Smooth muscle cell (in vitro differentiated cells): ENCODE data around the gene AFG1L. TPM values are rescaled to one million over a fixed set of nuclear protein-coding genes. Genes with fewer than 3 reads are reported as not detected.
"Not testable (repeated sequence)": the region's sequence is repeated elsewhere in the genome, so short reads cannot be mapped to it uniquely, and the experiment has no call there.

Experiments
- DNase-seq: peaks from one replicate; lab custom pipeline; 2025; ENCODE audit not compliant: unreplicated experiment; lab: John Stamatoyannopoulos, UW
- H2AFZ ChIP-seq: fragments of 200-600 bp; sonication (generic); 2 replicates; pipeline ENCODE4 v1.6.0; 2016; ENCODE audit warnings: antibody characterized with exemption, low read depth, mild to moderate bottlenecking
- H3F3A ChIP-seq: fragments of 200-600 bp; sonication (generic); 2 replicates; pipeline ENCODE4 v1.6.0; 2017; ENCODE audit warnings: antibody characterized with exemption, low read depth
- H3K27ac ChIP-seq: fragments of 200-600 bp; sonication (generic); 2 replicates; pipeline ENCODE4 v1.5.1; 2016; ENCODE audit warnings: low read depth, mild to moderate bottlenecking
- H3K27me3 ChIP-seq: fragments of 200-600 bp; sonication (generic); 2 replicates; pipeline ENCODE4 v1.6.1; 2016; ENCODE audit warnings: low read depth, mild to moderate bottlenecking
- H3K36me3 ChIP-seq: fragments of 200-600 bp; sonication (generic); 2 replicates; pipeline ENCODE4 v1.5.1; 2016; ENCODE audit warnings: low read depth
- H3K4me1 ChIP-seq: fragments of 200-600 bp; sonication (generic); 2 replicates; pipeline ENCODE4 v1.5.1; 2016; ENCODE audit warnings: low read depth
- H3K4me2 ChIP-seq: fragments of 200-600 bp; sonication (generic); 2 replicates; pipeline ENCODE4 v1.6.0; 2016; ENCODE audit warnings: mild to moderate bottlenecking
- H3K4me3 ChIP-seq: fragments of 200-600 bp; sonication (generic); 2 replicates; pipeline ENCODE4 v1.5.1; 2016; ENCODE audit warnings: mild to moderate bottlenecking
- H3K79me2 ChIP-seq: fragments of 200-600 bp; sonication (generic); 2 replicates; pipeline ENCODE4 v1.6.0; 2016; ENCODE audit warnings: low read depth, mild to moderate bottlenecking
- H3K9ac ChIP-seq: fragments of 200-600 bp; sonication (generic); 2 replicates; pipeline ENCODE4 v1.6.0; 2016; ENCODE audit warnings: low read depth
- H3K9me3 ChIP-seq: fragments of 200-600 bp; sonication (generic); replicated peaks from 2 replicates; pipeline ENCODE4 v1.5.1; 2016; ENCODE audit warnings: low read depth
- H4K20me1 ChIP-seq: fragments of 200-600 bp; sonication (generic); 2 replicates; pipeline ENCODE4 v1.6.0; 2016; ENCODE audit warnings: low read depth
- WGBS: methylation state at CpG from one replicate; pipeline ENCODE4 v1.1.7; 2016; ENCODE audit warnings: low lambda C conversion rate; 5-methylcytosine and 5-hydroxymethylcytosine counted together
- polyA plus RNA-seq: library from polyadenylated mRNA; unstranded; fragments of >200 nt; fragmentation: Nextera tagmentation; extraction: Ambion mirVana; gene quantifications from 2 replicates; pipeline ENCODE4 v1.2.1, GENCODE V29; 2016
- total RNA-seq: library from RNA; depleted of rRNA; stranded (reverse); fragments of >200 nt; gene quantifications from 2 replicates; pipeline ENCODE4 v1.2.3, GENCODE V29; 2014
- TF ChIP-seq, protein P1 (sequence below): fragments of 200-600 bp; sonication (generic); IDR thresholded peaks from 2 replicates; pipeline ENCODE4 v1.5.1; 2017; ENCODE audit warnings: borderline replicate concordance, mild to moderate bottlenecking, antibody characterized with exemption; ENCODE audit not compliant: insufficient read depth, poor library complexity, severe bottlenecking

AFG1L gene
- total and polyA plus RNA-seq, 2 experiments from 2014 or later, result 4.0 to 5.7 TPM

DNA sequence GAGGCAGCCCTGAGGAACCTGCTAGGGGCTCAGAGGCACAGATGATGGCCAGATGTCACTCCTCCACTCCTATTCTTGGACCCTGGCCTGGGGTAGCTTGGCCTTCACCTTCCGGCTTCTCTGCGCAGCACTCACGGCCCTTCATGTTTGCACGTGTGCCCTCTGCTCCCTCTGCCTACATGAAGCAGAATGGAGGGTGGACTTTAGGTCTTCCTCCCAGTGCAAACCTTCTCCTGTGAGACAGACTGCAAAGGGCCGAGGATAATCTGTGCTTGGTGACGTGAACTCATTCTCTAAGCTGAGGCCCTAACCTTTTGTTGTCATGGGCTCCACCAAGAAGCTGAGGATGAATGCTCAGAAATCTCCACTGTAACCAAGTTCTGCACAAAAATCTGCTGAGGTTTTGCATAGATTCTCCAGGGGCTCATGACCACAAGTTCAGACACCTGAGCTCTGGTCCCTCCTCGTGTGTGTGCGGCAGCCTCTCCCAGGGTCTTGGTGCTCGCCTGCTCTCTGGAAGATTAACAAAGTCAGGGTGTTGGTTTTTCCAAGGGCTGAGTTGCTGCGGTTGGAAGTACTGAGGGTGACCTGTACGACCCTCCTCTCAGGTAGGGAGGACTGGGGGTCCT lies 240.4 kb downstream of the AFG1L start:
- no peaks in the 10 kb centered on the region for H3K79me2 ChIP-seq
- H4K20me1 ChIP-seq, result no peaks in the 10 kb centered on the region
- peaks cover 3% of the 10 kb centered on the region for H3K27me3 ChIP-seq
- H3K9me3 ChIP-seq, result no peaks in the 10 kb centered on the region
- H3K4me2 ChIP-seq, result no peak overlapping the region
- no peak overlapping the region for H2AFZ ChIP-seq
- H3K36me3 ChIP-seq, result no peaks in the 10 kb centered on the region
- H3K4me3 ChIP-seq, result no peak overlapping the region
- whole genome bisulfite sequencing, result 89% methylated on average over 11 of the region's 11 CpGs
- H3K27ac ChIP-seq, result no peak overlapping the region
- no peak for DNase-seq
- H3F3A ChIP-seq, result no peaks in the 10 kb centered on the region
- TF ChIP-seq, protein P1, sequence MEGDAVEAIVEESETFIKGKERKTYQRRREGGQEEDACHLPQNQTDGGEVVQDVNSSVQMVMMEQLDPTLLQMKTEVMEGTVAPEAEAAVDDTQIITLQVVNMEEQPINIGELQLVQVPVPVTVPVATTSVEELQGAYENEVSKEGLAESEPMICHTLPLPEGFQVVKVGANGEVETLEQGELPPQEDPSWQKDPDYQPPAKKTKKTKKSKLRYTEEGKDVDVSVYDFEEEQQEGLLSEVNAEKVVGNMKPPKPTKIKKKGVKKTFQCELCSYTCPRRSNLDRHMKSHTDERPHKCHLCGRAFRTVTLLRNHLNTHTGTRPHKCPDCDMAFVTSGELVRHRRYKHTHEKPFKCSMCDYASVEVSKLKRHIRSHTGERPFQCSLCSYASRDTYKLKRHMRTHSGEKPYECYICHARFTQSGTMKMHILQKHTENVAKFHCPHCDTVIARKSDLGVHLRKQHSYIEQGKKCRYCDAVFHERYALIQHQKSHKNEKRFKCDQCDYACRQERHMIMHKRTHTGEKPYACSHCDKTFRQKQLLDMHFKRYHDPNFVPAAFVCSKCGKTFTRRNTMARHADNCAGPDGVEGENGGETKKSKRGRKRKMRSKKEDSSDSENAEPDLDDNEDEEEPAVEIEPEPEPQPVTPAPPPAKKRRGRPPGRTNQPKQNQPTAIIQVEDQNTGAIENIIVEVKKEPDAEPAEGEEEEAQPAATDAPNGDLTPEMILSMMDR, result no peak
- no peak overlapping the region for H3K9ac ChIP-seq
- no peaks in the 10 kb centered on the region for H3K4me1 ChIP-seq

DNA sequence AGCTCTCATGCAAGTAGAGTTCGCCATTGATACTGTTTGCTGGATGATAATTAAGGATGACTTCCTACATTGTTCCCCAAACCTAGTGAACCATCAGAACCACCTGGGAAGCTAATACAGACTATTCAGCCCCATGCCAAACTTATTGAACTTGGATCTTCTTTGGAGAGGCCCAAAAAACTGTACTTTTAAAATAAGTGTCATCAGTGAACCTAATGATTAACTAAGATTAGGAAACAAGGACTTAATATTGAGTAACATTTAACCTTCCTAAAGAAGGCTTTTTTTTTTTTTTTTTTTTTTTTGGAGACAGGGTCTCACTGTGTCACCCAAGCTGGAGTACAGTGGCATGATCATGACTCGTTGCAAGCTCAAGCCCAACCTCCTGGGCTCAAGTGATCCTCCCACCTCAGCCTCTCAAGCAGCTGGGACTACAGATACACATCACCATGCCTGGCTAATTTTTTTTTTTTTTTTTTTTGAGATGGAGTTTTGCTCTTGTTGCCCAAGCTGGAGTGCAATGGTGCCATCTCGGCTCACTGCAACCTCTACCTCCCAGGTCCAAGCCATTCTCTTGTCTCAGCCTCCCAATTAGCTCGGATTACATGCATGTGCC lies 241.2 kb downstream of the AFG1L start:
- not testable (repeated sequence) for H3K4me3 ChIP-seq, H3F3A ChIP-seq, H2AFZ ChIP-seq, DNase-seq, H3K27ac ChIP-seq, H3K27me3 ChIP-seq, H3K79me2 ChIP-seq, H3K36me3 ChIP-seq, H3K4me1 ChIP-seq, H3K4me2 ChIP-seq, H4K20me1 ChIP-seq, H3K9ac ChIP-seq, H3K9me3 ChIP-seq
- WGBS, result 97% methylated on average over 4 of the region's 4 CpGs

DNA sequence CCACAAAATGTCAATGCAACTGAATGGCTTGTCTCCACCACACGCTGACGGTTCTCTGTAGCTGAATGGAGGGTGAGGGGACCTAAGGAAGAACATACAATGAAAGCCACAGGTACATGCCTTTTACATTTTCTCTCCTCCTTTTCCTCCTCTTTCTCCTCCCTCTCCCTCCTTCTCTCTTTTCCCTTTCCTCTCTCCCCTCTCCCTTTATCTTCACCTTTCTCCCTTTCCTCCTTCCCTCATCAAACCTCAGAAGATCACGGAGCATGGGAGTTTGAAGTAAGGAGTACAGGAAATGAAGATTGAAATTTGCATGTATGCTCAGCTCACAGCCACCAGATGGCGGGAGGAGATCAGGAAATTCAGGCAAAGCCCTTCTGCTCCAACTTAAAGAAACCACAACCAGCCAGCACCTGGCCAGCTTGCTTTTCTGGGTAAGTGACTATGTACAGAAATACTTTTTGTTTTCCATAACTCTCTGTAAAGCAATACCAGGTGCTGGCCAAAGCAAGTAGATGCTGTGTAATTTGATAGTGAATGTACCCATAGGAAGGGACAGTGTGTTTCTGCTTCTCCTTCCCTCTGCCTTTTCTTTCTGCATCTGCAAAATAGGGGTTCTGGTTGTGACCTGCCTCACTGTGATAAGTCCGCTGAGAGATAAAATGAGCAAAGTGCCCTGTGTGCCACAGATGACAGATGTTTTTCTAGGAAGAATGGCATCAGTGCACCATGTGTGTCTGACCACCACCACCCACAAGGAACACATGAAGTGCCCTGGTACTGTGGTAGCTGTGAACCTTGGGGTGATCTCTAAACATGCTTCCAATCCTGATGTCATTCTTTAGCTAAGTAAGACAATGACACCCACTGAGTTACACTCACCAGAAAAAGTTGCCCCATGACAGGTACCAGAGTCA lies 247.2 kb downstream of the AFG1L start:
- Histone ChIP-seq H4K20me1 (no peaks in the 10 kb centered on the region), H3K9ac (no peak overlapping the region), H3K79me2 (no peaks in the 10 kb centered on the region), H3K4me2 (peak overlapping the region; percentile 44), H3F3A (no peaks in the 10 kb centered on the region), H3K27ac (no peak overlapping the region), H2AFZ (peak overlapping the region; percentile 74), H3K9me3 (no peaks in the 10 kb centered on the region), H3K27me3 (no peaks in the 10 kb centered on the region), H3K4me3 (no peak overlapping the region), H3K36me3 (no peaks in the 10 kb centered on the region), H3K4me1 (no peaks in the 10 kb centered on the region)
- no peak for DNase-seq
- 36% methylated on average over 5 of the region's 5 CpGs for WGBS
- TF ChIP-seq, protein P1, result peak; percentile 94

DNA sequence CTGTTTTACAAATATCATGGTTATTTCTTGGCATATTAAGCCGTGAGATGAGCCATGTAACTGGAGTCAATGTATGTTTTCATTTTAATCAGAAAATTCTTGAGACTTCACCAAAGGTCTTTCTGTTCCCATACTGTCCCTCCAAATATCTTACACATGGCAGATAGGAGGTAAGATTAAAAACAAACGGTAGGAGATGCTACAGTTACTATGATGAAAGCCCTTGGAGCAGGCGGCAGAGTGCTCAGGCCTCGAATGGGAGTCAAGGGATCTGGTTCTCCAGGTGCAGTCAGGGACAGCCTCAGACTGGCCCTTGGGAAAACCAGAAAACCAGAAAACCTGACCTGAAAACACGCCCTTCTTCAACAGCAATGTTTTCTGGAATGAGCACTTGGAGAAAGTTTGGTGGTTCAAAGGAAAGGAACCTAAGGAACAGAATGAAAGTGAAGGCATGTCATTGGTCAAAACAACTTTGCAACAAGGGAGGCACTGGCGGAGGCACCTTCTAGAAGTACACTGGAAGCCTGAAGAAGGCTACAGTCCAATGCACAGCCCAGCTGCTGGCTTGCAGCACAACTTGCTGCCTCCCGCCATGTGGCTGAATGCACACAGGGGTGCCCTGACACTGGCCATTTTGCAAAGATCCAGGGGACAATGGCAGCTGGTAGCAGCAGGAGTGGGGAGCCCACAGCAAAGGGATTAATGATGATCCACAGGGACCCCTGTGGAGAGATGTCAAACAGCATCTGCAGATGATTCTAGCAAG lies 248.5 kb downstream of the AFG1L start:
- no peaks in the 10 kb centered on the region for H3K27me3 ChIP-seq
- no peak for DNase-seq
- no peaks in the 10 kb centered on the region for H3K79me2 ChIP-seq
- H3K4me3 ChIP-seq, result no peak overlapping the region
- WGBS, result 90% methylated on average over 7 of the region's 7 CpGs
- H3K9me3 ChIP-seq, result no peaks in the 10 kb centered on the region
- H2AFZ ChIP-seq, result no peak overlapping the region
- H3K36me3 ChIP-seq, result no peaks in the 10 kb centered on the region
- H3F3A ChIP-seq, result no peaks in the 10 kb centered on the region
- TF ChIP-seq, protein P1, result no peak
- H4K20me1 ChIP-seq, result no peaks in the 10 kb centered on the region
- H3K27ac ChIP-seq, result no peak overlapping the region
- H3K9ac ChIP-seq, result no peak overlapping the region
- no peak overlapping the region for H3K4me2 ChIP-seq
- H3K4me1 ChIP-seq, result no peaks in the 10 kb centered on the region
